ENCODE results near the gene PARD6B. TPM values are rescaled to one million over a fixed set of nuclear protein-coding genes. Genes with fewer than 3 reads are reported as not detected.

The PARD6B gene
- total RNA-seq, 2 donors from 2014 or later, result 29.0 to 36.7 TPM

- no peaks in the 10 kb centered on the region for H3K36me3 Mint-ChIP-seq (ENCODE audit: low read depth)
- H3K4me1 ChIP-seq (ENCODE audit: control insufficient read depth, insufficient read depth, low read length), result no peaks in the 10 kb centered on the region
- H3K9me3 ChIP-seq (ENCODE audit: control insufficient read depth, low read length), result no peaks in the 10 kb centered on the region
- H3K9me3 Mint-ChIP-seq, result no peaks in the 10 kb centered on the region
- H3K27ac ChIP-seq (ENCODE audit: low read depth, low read length), result no peak overlapping the region
- no peak overlapping the region for H3K4me3 Mint-ChIP-seq
- H3K36me3 ChIP-seq (ENCODE audit: control insufficient read depth, insufficient read depth, low read length), result no peaks in the 10 kb centered on the region
- no peaks in the 10 kb centered on the region for H3K27me3 ChIP-seq (ENCODE audit: control insufficient read depth, insufficient read depth, low read length, poor library complexity, severe bottlenecking)
- H3K9ac ChIP-seq (ENCODE audit: extremely low read depth, low read length, poor library complexity, severe bottlenecking), result no peak overlapping the region
- TF ChIP-seq CTCF (conservative IDR thresholded peaks at IDR 0.05), result no peak
- no peaks in the 10 kb centered on the region for H3K4me1 Mint-ChIP-seq
- no peak overlapping the region for H3K4me3 ChIP-seq (ENCODE audit: low read length)
- WGBS, 2 experiments (ENCODE audit: insufficient coverage in 1 of 2, insufficient read length in 1 of 2), result 90 to 100% methylated on average over 5 of the region's 5 CpGs
- H3K27ac Mint-ChIP-seq, result no peak overlapping the region
- no peak for DNase-seq
- no peaks in the 10 kb centered on the region for H3K27me3 Mint-ChIP-seq (ENCODE audit: insufficient read depth)
Observed at GRCh38 chr20:50801747-50802125, 70.4 kb downstream of the PARD6B start.

GRCh38 chr20:50802289-50802688 lies 70.9 kb downstream of the PARD6B start:
- no peaks in the 10 kb centered on the region for H3K36me3 Mint-ChIP-seq (ENCODE audit: low read depth)
- no peaks in the 10 kb centered on the region for H3K9me3 Mint-ChIP-seq
- DNase-seq, result no peak
- Histone ChIP-seq H3K4me1 (ENCODE audit: control insufficient read depth, insufficient read depth, low read length) (no peaks in the 10 kb centered on the region), H3K27me3 (ENCODE audit: control insufficient read depth, insufficient read depth, low read length, poor library complexity, severe bottlenecking) (no peaks in the 10 kb centered on the region), H3K9me3 (ENCODE audit: control insufficient read depth, low read length) (no peaks in the 10 kb centered on the region), H3K9ac (ENCODE audit: extremely low read depth, low read length, poor library complexity, severe bottlenecking) (no peak overlapping the region), H3K36me3 (ENCODE audit: control insufficient read depth, insufficient read depth, low read length) (no peaks in the 10 kb centered on the region), H3K4me3 (ENCODE audit: low read length) (no peak overlapping the region), H3K27ac (ENCODE audit: low read depth, low read length) (no peak overlapping the region)
- no peak for TF ChIP-seq CTCF (conservative IDR thresholded peaks at IDR 0.05)
- no peak overlapping the region for H3K27ac Mint-ChIP-seq
- H3K4me1 Mint-ChIP-seq, result no peaks in the 10 kb centered on the region
- H3K4me3 Mint-ChIP-seq, result no peak overlapping the region
- 92 to 93% methylated on average over 3 to 8 of the region's 8 CpGs for WGBS, 2 experiments (ENCODE audit: insufficient coverage in 1 of 2, insufficient read length in 1 of 2)
- no peaks in the 10 kb centered on the region for H3K27me3 Mint-ChIP-seq (ENCODE audit: insufficient read depth)

DNA sequence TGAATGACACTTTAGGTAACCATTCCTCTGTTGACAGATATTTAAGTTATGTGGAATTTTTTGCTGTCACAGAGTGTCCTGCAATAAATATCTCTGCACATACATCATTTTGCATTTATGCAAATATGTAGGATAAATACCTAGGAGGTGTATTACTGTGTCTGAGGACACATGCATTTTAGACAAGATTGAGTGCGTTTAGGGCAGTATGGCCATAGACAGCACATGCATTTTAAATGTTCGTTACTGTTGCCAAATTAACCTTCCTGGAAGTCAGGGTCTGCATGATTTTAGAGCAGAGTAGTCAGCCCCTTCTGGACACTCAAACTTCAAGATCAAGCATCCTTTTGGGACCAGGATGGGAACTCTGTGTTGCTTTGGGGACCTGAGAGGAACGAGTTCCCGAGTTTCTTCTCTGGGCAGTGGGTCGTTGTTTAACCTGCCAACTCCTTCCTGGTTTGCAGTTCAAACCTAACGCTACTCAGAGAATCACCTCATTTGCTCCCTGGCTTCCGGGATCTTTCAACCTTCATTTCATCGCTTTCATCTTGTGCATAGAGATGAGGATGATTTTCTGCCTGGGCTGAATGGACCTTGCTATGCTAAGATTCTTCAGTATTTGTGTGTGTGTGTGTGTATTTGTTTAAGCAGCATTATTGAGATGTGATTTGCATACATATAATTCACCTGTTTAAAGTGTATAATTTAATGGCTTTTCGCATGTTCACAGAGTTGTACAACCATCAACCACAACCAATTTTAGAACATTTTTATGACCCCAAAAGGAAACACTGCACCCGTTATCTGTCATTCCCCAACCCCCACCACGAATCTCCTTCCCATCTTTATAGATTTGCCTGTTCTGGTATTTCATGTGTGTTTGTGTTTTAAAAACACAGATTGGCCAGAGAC lies 73.3 kb downstream of the PARD6B start:
- Histone ChIP-seq H3K27me3 (ENCODE audit: control insufficient read depth, insufficient read depth, low read length, poor library complexity, severe bottlenecking) (no peaks in the 10 kb centered on the region), H3K9me3 (ENCODE audit: control insufficient read depth, low read length) (no peaks in the 10 kb centered on the region), H3K4me3 (ENCODE audit: low read length) (no peak overlapping the region), H3K4me1 (ENCODE audit: control insufficient read depth, insufficient read depth, low read length) (no peaks in the 10 kb centered on the region), H3K9ac (ENCODE audit: extremely low read depth, low read length, poor library complexity, severe bottlenecking) (no peak overlapping the region), H3K36me3 (ENCODE audit: control insufficient read depth, insufficient read depth, low read length) (no peaks in the 10 kb centered on the region), H3K27ac (ENCODE audit: low read depth, low read length) (no peak overlapping the region)
- no peak for DNase-seq
- Mint-ChIP-seq H3K27ac (no peak overlapping the region), H3K9me3 (no peaks in the 10 kb centered on the region), H3K27me3 (ENCODE audit: insufficient read depth) (no peaks in the 10 kb centered on the region), H3K4me3 (no peak overlapping the region), H3K4me1 (peaks cover 5% of the 10 kb centered on the region), H3K36me3 (ENCODE audit: low read depth) (no peaks in the 10 kb centered on the region)
- 82 to 90% methylated on average over 7 to 11 of the region's 11 CpGs for WGBS, 2 experiments (ENCODE audit: insufficient coverage in 1 of 2, insufficient read length in 1 of 2)
- TF ChIP-seq CTCF (conservative IDR thresholded peaks at IDR 0.05), result no peak

Data from endodermal cell (in vitro differentiated cells).